HG02571 (cell line): ENCODE measurements around the gene EIF3B.
"Not testable (repeated sequence)": the region's sequence is repeated elsewhere in the genome, so short reads cannot be mapped to it uniquely, and the experiment has no call there.

Experiments used
- ATAC-seq: cut with Tn5 transposase; IDR thresholded peaks from one replicate; pipeline ENCODE4 v1.9.1; 2021; ENCODE audit warnings: mild to moderate bottlenecking, moderate library complexity; ENCODE audit not compliant: unreplicated experiment

EIF3B gene

DNA sequence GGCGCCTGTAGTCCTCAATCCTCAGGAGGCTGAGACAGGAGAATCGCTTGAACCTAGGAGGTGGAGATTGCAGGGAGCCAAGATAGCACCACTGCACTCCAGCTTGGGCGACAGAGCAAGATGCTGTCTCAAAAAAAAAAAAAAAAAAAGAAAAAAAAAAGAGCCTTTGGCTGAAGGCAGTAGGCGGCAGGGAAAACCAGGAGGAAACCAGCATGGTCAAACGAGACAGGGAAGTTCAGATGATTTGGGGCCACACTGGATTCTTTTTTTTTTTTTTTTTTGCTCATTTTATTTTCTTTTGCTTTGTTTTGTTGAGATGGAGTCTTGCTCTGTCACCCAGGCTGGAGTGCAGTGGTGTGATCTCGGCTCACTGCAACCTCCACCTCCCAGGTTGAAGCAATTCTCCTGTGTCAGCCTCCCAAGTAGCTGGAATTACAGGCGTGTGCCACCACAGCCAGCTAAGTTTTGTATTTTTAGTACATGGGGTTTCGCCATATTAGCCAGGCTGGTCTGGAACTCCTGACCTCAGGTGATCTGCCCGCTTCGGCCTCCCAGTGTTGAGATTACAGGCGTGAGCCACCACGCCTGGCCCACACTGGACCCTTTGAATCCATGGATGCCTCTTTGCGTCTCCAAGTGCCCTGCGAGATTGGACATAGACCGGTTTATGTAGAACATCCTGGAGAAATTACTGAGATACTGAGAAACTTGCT lies 7.1 kb upstream of the EIF3B start:
- ATAC-seq: not testable (repeated sequence)

DNA sequence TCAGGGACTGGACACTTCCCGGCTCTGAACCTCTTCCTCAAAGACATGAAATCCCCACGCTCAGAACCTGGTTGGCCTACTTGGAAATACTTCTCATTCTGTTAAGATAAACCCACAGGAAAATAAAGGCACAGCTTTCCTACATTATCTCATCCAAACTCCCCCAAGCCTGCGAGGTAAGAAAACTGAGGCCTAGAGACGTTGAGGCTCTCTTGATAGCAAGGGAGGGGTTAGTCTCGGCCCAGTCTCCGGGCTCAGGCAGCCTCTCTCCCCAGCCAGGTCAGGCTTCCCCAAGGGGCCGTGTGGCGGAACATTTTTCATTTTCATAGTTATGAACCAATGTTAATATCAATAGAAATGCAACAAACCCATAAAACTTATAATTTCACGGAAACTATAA lies 4.6 kb upstream of the EIF3B start:
- ATAC-seq: no peak

DNA sequence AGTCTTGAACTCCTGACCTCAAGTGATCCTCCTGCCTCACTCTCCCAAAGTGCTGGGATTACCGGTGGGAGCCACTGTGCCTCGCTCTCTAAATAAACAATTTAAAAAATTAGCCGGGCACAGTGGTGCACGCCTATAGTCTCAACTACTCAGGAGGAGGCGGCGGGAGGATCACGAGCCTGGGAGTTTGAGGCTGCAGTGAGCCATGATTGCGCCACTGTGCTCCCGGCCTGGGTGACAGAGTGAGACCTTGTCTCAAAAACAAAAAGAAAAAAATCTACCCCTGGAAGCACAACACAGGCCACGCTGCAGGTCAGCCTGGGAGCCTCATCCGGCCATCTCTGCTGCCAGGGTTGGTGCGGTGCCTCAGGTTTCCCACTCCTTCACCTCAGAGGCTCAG lies 3.8 kb upstream of the EIF3B start:
- no peak for ATAC-seq

DNA sequence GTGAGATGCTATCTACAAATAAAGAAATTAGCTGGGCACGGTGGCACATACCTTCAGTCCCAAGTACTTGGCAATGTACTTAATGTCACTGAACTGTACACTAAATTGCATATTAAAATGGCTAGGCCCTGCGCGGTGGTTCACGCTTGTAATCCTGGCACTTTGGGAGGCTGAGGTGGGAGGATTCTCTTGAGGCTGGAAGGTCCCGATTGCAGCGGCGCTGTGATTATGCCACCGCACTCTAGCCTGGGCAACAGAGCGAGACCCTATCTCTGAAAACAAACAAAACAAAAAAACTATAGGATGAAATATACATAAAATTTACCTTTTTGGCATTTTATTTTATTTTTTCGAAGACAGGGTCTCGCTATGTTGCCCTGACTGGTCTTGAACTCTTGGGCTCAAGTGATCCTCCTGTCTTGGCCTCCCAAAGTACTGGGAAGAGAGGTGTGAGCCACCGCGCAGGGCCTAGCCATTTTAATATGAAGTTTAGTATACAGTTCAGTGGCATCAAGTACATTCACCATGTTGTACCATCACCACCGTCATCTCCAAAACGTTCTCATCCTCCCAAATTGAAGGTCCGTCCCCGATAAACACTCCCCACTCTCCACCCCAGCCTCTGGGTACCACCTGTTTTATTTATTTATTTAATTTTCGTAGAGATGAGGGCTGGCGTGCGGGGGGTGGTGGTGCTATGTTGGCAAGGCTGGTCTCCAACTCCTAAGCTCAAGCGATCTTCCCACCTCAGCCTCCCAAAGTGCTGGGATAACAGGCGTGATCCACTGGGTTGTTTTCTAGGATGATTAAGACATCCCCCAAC lies 1.3 kb upstream of the EIF3B start:
- ATAC-seq: no peak

DNA sequence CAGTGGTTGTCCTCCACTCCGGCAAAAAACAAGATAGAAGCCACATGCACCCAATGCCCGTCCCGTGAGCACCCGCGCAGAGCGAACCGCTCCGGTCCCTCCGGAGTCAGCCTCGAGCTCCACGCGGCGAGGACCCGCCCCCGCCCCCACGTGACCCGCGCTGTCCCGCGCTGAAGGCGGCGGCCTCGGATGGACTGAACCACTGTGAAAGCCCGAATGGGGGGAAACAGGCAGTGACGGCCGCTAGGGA lies 766 bp upstream of the EIF3B start:
- ATAC-seq: peak; percentile 55

DNA sequence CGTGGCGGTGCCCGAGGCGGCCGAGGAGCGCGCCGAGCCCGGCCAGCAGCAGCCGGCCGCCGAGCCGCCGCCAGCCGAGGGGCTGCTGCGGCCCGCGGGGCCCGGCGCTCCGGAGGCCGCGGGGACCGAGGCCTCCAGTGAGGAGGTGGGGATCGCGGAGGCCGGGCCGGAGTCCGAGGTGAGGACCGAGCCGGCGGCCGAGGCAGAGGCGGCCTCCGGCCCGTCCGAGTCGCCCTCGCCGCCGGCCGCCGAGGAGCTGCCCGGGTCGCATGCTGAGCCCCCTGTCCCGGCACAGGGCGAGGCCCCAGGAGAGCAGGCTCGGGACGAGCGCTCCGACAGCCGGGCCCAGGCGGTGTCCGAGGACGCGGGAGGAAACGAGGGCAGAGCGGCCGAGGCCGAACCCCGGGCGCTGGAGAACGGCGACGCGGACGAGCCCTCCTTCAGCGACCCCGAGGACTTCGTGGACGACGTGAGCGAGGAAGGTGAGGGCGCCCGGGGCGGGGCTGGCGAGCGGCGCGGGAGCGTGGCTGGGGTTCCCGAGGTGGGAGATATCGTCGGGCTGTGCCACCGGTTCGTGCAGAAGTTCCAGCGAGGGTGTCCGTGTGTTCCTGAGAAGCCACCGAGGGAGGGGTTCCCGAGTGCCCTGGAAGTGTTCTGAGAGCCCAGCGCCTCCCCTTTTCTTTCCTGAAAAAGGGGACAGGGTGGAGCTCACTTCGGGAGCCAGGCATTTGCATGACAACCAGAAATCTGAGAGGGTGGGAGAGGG lies 495 bp downstream of the EIF3B start:
- peak; percentile 9 for ATAC-seq

DNA sequence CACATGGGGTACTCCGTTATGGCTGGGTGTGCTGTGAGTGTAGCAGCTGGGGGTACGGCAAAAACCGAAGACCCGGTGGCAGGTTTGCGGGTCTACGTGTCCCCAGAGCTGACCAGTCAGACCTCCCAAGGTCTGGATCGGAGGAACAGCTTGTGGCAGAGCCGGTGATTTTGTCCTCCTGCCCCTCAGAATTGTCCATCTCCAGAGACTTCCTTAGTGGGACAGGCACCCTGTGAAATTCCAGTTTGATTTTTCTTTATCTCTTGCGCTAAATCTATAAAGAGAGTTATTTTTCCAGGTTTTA lies 1.0 kb downstream of the EIF3B start:
- ATAC-seq: no peak

DNA sequence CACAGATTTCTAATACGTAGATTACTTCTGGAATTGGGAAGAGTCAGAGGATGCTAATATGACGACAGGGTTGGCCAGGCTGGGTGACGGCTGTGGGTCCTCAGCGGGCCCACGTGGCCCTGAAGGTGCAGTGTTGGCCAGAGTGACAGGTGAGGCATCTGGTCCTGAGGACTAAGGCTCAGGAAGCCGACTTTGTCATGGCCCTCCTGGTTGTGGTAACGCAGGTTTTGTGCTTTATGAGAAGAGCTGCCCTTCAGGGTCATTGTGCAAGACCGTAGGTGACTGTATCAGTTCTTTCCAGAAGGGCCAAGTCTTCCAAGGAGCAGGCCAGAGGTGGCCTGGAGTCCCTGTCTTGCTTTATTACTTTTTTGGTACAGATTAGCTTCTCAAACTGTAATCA lies 2.5 kb downstream of the EIF3B start:
- ATAC-seq: no peak

DNA sequence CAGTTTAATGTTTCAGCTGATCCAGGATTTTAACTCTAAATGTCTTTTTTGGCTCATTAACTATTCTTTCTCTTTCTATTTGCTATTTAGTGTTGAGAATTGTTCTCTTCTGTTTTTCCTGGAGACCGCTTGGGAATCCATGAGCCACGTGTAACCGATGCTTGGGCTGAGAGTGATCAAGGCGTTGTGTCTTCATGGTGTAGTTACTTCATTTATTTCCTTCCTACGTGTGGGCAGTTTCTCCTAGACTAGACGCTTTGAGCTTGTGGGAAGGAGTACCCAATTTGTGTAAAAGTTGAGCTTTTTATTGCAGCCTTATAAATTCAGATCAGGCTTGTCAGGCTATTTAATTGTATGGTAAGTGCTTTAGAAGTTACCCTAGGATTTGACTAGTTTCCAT lies 2.9 kb downstream of the EIF3B start:
- ATAC-seq: no peak

DNA sequence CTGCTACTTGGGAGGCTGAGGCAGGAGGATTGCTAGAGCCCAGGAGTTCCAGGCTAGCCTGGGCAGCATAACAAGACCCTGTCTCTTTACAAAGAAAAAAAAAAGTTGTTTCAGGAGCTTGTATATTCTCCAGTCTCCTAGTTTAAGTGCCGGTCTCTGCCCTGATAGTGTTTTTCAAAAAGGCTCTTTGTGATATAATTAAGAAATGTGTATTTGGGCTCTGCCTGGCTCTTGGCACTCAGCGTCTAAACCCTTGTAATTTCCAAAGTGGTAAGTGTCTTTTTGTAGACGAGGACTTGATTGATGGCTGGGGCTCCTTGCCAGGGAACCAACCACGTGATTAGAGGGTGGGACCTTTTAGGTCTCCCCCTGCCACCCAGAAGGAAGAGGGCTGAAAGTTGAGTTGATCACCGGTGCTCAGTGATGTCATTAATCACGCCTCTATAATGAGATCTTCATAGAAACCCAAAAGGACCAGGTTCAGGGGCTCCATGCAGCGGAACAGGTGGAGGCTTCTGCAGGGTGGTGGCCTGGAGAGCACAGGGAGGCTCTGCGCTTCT lies 4.4 kb downstream of the EIF3B start:
- no peak for ATAC-seq

DNA sequence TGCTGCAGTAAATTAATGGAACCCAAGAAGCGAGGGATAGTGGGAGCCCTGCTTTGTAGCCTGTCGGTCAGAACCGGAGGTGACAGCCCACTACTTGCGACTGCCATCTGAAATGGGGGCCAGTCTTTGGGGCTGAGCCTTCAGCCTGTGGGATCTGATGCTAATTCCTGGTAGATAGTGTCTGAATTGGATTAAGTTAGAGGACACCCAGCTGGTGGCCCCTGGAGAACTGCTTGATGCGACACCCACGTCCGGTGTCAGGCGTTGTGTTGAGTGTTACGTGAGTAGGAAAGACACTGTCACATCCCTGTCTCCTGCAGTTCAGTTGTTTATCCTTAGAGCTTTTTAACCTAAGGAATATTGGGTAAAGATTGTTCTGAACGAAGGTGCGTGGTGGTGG lies 5.0 kb downstream of the EIF3B start:
- ATAC-seq: no peak

DNA sequence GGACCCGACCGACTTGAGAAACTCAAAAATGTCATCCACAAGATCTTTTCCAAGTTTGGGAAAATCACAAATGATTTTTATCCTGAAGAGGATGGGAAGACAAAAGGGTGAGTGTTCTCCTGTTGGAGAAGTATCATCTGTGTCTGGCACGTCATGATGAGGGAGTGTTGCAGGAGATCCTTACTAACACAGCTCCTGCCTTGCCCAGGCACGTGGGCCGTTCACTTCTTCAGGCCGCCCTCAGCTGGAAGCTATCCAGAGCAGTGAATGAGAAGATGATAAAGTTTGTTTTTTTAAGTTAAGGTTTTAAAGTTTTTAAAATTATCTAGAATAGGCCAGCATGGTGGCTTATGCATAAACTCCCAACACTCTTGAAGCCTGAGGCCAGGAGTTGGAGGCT lies 6.2 kb downstream of the EIF3B start:
- no peak for ATAC-seq

DNA sequence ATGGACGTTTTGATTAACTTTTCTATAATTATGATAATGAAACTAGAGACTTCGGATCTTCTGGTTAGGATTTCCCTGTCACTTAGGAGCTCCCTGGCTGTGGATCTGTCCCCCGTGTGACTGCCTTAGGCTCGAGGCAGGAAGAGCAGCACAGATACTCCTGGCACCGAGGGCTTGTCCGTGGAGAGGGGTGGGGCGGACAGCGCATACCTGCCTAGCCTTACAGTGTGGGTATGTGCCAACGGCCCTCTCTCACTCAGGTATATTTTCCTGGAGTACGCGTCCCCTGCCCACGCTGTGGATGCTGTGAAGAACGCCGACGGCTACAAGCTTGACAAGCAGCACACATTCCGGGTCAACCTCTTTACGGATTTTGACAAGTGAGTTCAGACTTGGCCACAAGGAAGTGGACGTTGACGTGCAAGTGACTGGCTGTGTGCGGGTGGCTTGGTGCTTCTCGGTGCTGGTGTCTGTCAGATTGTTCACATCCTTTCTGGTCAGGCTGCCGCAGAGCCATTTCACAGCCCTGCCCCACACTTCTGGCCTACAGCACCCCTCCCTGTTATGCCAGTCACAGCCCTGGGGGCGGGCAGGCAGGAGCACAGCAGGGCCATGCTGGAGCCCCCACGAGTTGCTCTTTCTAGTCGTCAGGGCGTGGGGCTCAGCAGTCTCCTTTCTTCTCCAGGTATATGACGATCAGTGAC lies 7.9 kb downstream of the EIF3B start:
- no peak for ATAC-seq

DNA sequence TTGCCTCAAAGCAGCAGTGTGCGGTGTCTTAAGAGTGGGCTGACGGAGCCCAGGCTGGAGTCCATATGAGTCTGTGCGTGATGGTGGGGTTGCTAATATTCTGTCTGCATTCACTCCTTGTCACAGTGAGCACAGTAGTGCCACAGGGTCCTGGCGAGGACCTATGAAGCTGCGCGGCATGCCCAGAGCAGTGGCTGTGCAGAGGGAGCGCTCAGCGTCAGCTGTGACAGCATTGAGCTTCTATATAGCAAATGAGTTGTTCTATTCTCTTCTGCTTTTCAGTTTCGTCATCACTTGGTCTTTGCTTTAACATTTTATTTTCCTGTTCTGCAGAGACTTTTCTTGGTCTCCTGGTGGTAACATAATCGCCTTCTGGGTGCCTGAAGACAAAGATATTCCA lies 14.5 kb downstream of the EIF3B start:
- no peak for ATAC-seq

DNA sequence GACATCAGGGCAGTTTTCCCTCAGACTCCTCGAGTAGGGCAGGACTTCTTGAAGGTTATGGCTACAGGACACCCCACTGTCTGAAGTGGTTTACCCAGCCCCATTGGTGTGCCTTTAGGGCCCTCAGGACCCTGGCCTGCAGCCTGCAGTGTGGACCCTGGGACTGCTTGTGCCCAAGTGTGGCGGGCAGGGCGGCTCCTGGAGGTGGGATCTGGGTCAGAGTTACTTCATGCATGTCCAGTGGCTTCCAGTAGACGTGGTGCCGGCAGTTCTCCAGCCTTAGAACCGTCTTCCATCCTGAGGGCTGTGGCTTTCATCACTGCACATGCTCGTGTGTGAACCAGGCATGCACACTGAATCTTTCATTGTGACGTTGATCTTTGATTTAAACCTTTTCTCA lies 16.7 kb downstream of the EIF3B start:
- ATAC-seq: no peak

DNA sequence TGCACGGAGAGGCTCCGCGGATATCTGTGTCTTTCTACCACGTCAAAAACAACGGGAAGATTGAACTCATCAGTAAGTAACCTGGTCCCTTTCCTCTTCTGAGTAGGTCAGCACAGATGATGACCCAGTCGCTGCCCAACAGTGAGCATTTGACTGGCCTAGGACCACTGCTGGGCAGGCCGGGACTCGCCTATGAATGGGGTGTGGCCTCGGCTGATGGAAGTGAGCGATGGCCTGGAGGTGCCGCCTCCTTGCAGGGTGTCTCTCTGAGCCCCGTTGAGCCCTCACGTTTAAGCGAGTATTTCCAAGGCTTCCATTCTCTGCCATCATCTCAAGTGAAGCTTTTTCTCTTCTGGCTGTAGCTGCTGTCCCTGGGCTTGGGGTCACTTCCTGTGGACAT lies 18.1 kb downstream of the EIF3B start:
- no peak for ATAC-seq

DNA sequence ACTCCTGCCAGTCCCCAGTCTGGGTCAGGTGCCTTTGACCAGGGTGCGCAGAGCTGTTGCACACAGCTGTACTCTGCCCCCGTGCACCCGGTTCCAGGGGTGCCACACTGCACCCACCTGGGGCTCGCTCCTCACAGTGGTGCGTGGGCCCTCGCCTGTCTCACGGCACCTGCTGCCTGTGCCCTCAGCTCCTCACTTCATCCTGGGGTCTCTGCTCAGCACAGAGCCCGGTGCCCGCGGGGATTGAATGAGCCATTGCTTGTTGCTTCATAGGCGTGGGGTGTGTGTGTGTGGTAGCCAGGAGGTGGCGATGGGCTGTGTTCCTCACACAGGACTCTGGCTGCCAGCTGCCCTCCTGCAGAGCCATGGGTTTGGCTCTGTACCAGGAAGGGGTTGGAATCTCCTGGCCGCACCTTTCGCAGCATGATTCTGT lies 18.5 kb downstream of the EIF3B start:
- ATAC-seq: no peak

DNA sequence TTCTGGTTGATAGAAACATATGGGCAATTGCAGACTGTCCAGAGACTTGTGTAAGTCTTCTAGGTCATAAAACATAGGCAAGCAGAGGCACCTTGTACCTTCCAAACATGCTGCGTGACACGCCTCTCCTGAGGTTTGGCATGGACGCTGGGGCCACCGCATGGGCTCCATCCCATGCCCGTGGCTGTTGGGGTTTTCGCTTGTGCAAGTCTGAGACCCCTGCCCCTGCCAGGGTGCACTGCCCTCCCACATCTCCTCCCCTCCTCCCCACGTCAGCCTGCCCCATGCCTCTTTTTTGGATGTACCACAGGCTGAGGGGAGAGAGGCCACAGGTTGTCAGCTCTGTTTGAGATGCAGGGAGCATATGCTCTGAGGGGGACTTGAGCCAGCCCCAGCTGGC lies 19.0 kb downstream of the EIF3B start:
- no peak for ATAC-seq

DNA sequence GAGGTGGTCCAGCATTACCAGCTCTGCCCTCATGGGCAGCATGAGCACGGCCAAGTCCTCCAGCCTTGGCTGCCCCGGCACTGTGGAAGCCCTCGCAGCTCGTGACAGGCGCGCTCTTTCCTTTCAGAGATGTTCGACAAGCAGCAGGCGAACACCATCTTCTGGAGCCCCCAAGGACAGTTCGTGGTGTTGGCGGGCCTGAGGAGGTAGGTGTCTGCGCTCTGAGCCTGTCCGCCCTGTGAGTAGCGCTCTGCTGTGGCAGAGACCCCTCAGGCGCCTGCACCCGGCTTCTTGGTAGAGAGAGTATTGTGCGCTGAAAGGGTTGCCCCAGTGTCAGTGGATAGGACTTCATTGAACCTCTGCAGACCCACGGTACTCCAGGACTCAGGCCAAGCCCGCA lies 19.8 kb downstream of the EIF3B start:
- no peak for ATAC-seq

DNA sequence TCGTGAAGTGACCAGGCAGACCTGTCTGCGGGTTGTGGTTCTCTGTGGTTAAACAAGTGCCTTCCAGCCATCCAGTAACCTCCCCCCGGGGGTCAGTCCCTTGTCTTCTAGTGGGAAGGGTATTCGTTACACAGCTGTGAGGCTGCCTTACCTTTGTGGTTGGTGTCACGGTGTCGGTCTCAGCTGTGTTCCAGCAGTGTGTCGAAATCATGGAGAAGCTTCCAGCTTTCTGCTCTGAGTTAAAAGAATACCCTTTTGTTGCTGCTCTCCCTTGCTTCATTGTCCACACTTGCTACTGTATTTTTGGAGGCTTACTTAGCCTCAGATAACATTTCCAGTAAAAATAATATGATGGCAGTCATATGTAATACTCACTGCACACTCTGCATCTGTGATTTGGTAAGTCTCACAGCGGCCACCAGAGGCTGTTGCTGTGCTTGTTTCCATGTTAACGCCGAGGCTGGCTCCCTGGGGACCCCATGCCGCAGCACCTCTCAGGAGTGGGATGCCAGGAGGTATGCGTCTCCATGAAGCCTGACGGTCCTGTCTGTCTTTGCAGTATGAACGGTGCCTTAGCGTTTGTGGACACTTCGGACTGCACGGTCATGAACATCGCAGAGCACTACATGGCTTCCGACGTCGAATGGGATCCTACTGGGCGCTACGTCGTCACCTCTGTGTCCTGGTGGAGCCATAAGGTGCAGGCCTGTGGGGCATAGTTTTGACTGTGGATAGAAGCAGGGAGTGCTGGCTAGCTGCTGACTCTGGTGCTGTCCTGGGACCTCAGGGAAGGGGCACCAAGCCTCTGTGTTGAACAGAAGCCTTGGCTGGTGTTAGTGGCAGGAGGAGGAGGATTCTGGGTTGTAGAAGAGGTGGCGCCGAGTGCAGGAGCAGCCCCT lies 20.5 kb downstream of the EIF3B start:
- no peak for ATAC-seq
